ENCODE data around the gene CLCN2.

The CLCN2 gene

DNA sequence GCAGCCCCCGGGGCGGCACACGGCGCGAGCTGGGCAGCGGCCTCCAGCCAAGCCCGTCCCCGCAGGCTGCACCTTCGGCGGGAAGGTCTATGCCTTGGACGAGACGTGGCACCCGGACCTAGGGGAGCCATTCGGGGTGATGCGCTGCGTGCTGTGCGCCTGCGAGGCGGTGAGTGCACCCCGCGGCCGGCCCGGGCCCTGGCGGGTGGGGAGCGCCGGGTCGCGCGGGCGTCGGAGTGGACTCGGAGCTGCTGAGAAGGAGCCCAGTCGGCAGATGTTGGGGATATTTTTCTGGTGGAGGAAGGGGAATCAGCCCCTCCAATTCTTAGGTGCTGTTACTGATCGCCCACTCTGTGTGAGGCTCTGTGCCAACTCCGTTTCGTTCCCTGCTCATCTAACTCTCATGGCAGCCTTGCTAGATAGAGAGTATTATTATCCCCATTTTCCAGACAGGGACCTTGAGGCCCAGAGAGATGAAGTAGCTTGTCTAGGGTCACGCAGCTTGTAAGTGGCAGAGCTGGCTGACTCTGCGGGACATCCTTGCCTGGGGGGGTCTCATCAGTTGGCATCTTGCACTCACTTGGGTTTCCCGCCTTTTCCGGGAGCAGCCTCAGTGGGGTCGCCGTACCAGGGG, 19.3 kb upstream of the CLCN2 start:
- no peak for DNase-seq (ENCODE audit: low spot score)

DNA sequence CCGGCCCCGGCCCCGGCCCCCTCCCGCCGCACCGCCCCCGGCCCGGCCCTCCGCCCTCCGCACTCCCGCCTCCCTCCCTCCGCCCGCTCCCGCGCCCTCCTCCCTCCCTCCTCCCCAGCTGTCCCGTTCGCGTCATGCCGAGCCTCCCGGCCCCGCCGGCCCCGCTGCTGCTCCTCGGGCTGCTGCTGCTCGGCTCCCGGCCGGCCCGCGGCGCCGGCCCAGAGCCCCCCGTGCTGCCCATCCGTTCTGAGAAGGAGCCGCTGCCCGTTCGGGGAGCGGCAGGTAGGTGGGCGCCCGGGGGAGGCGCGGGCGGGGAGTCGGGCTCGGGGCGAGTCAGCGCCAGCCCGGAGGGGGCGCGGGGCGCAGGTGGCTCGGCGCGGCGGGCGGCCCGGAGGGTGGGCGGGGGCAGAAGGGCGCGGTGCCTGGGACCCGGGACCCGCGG, 18.8 kb upstream of the CLCN2 start:
- no peak for DNase-seq (ENCODE audit: low spot score)

GRCh38 chr3:184379358-184380184, 18.2 kb upstream of the CLCN2 start, which contains the start of gene CHRD:
Gene CHRD, plus strand, starts transcription at chr3:184380054. Its CDS starts 265 bp downstream, at chr3:184380319.
- no peak for DNase-seq (ENCODE audit: low spot score)

- DNase-seq (ENCODE audit: low spot score), result no peak
Measured at GRCh38 chr3:184378651-184379357, 17.4 kb upstream of the CLCN2 start.

- no peak for DNase-seq (ENCODE audit: low spot score)
Measured at GRCh38 chr3:184377882-184378445, 16.6 kb upstream of the CLCN2 start, which contains the start of gene THPO. Gene THPO, minus strand, starts transcription at chr3:184378207. Its CDS starts 1,948 bp downstream, at chr3:184376259.

GRCh38 chr3:184377374-184377773, 16.0 kb upstream of the CLCN2 start:
- DNase-seq (ENCODE audit: low spot score), result no peak

- no peak for DNase-seq (ENCODE audit: low spot score)
Measured at GRCh38 chr3:184375747-184376461, 14.5 kb upstream of the CLCN2 start.

DNA sequence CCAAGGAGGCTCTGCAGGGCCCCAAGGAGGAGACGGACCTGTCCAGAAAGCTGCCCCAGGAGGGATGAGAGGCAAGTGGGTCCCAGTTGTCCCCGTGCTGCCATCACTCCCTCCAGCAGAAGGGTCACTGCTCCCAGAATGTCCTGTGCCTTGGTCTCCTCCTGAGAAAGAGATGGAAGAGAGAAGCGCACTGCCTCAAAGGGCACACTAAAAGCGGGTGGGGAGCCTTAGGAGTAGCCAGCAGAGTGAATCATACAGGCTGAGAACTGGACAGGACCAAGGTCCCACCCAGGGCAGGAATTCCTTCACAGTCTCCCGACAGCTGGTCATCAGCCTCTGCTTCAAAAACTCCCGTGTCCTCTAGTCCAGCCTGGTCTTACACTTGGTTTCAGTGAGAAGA, 12.0 kb upstream of the CLCN2 start:
- no peak for DNase-seq (ENCODE audit: low spot score)

- DNase-seq (ENCODE audit: low spot score), result no peak
Measured at GRCh38 chr3:184372911-184373310, 11.5 kb upstream of the CLCN2 start.

GRCh38 chr3:184372296-184372821, 11.0 kb upstream of the CLCN2 start:
- no peak for DNase-seq (ENCODE audit: low spot score)

DNA sequence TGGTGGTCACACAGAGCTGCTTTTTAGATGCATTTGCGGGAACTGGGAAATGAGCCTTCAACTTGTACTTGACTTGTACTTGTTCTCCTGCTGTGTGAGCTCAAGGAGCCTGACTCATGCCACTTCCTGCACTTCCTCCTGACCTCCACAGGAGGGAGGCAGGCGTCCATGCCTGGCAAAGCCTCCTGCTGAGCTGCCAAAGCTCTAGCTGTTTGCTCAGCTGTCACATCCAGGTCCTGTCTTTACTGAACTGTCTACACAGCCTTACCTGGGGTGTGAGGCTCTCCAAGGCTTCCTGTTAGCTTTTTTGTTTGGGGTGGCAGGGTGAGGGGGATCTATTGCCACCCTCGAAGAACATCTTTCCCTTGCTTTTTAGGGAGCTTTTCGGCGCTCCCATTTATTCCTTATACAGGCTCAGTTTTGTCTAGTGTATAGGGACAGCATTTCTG, 10.2 kb upstream of the CLCN2 start:
- peak; percentile 64 for DNase-seq (ENCODE audit: low spot score)

GRCh38 chr3:184368586-184369183, 7.3 kb upstream of the CLCN2 start:
- no peak for DNase-seq (ENCODE audit: low spot score)

DNA sequence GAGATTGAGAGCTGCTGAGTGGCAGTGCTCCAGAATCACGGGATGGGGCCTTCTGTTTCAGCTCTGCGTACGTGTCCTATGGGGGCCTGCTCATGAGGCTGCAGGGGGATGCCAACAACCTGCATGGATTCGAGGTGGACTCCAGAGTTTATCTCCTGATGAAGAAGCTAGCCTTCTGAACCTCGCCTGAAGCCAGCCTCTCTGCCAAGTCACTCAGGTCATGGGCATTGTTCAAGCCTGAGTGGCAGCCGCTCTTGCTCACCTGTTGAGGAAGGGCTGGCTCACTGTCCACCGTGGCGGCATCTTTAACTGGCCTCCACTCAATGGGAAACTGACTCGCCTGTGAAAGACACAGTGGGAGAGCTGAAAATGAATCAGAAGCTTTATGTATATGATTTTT, 6.7 kb upstream of the CLCN2 start:
- no peak for DNase-seq (ENCODE audit: low spot score)

GRCh38 chr3:184366619-184367289, 5.3 kb upstream of the CLCN2 start:
- DNase-seq (ENCODE audit: low spot score), result no peak

DNA sequence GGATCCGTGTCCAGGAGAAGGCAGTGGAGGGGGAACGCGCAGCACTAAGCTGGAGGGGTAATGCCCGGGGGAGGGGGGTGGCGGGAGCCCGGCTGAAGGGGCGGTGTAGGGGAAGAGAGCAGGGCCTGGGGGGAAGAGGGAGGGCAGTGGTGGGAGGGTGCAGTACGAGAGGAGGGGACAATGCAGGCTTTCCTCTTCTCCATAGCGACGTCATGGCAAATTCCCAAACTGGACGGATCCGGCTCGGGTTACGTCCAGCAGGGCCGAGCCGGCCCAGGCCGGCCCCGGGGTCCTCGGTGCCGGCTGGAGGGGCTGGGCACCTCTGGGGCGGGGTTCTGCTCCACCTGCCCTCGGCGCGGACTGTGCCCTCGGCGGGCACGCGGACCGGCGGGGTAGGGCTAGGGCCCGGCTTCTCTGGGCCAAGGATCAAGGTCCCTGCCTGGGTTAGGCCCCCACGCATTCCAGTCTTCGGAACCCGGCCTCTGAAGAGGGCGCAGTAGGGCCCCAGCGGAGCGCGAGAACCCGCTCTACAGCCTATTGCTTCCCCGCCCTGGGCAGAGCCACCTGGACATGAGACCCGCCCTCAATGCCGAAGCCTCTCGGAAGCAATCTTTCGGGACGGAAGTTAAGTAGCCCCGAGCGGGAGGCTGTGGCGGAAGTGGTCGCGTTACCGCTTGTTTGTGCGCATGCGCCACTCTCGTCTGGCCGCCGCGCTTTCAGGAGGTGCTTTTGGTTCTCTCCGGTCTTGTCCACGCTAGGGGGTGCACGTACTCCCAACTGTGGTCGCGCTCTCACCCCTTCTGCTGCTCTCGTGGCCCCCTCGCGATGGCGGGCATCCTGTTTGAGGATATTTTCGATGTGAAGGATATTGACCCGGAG, 1.5 kb upstream of the CLCN2 start:
- peak; percentile 94 for DNase-seq (ENCODE audit: low spot score)

GRCh38 chr3:184361932-184362667, 695 bp upstream of the CLCN2 start:
- peak; percentile 16 for DNase-seq (ENCODE audit: low spot score)

- DNase-seq (ENCODE audit: low spot score), result no peak
Measured at GRCh38 chr3:184360929-184361531, 375 bp downstream of the CLCN2 start.
